Loucy (cell line): ENCODE data around the gene CGB7.

Experiments
- H2AFZ ChIP-seq: fragments of 200-600 bp; sonication (generic); 2 replicates; pipeline ENCODE4 v1.6.0; 2016; ENCODE audit warnings: antibody characterized with exemption, mild to moderate bottlenecking, low read length, moderate library complexity
- H3F3A ChIP-seq: fragments of 200-600 bp; 2 replicates; pipeline ENCODE4 v1.6.0; 2016; ENCODE audit warnings: antibody characterized with exemption, low read depth, mild to moderate bottlenecking
- H3K27me3 ChIP-seq: fragments of 200-600 bp; sonication (generic); 2 replicates; pipeline ENCODE4 v1.6.1; 2014; ENCODE audit warnings: low read length, mild to moderate bottlenecking; ENCODE audit not compliant: insufficient read depth, poor library complexity, severe bottlenecking
- H3K36me3 ChIP-seq: fragments of 200-600 bp; sonication (generic); 2 replicates; pipeline ENCODE4 v1.6.1; 2016; ENCODE audit warnings: low read length; ENCODE audit not compliant: insufficient read depth
- H3K4me1 ChIP-seq: fragments of 200-600 bp; sonication (generic); 2 replicates; pipeline ENCODE4 v1.5.1; 2014; ENCODE audit warnings: low read length, mild to moderate bottlenecking; ENCODE audit not compliant: insufficient read depth, poor library complexity, severe bottlenecking
- H3K4me2 ChIP-seq: fragments of 200-600 bp; sonication (generic); 2 replicates; pipeline ENCODE4 v1.6.0; 2014; ENCODE audit warnings: antibody characterized with exemption, low read length, low read depth, mild to moderate bottlenecking; ENCODE audit not compliant: poor library complexity, severe bottlenecking
- H3K4me3 ChIP-seq: fragments of 200-600 bp; sonication (generic); 2 replicates; pipeline ENCODE4 v1.5.1; 2014; ENCODE audit warnings: low read length, mild to moderate bottlenecking, mixed read lengths; ENCODE audit not compliant: poor library complexity, severe bottlenecking
- H3K79me2 ChIP-seq: fragments of 200-600 bp; sonication (generic); 2 replicates; pipeline ENCODE4 v1.6.1; 2014; ENCODE audit warnings: low read length; ENCODE audit not compliant: insufficient read depth
- H3K9ac ChIP-seq: fragments of 200-600 bp; sonication (generic); 2 replicates; pipeline ENCODE4 v1.6.0; 2014; ENCODE audit warnings: mild to moderate bottlenecking, low read depth, low read length, moderate library complexity; ENCODE audit not compliant: poor library complexity, severe bottlenecking
- H3K9me2 ChIP-seq: fragments of 200-600 bp; sonication (generic); replicated peaks from 2 replicates; pipeline ENCODE4 v1.6.1; 2016; ENCODE audit warnings: low read depth, low read length, mixed read lengths
- H3K9me3 ChIP-seq: fragments of 200-600 bp; sonication (generic); 2 replicates; pipeline ENCODE4 v1.6.1; 2014; ENCODE audit warnings: mild to moderate bottlenecking, antibody characterized with exemption, low read length, low read depth; ENCODE audit not compliant: insufficient read depth
- H4K20me1 ChIP-seq: fragments of 200-600 bp; sonication (generic); 2 replicates; pipeline ENCODE4 v1.6.0; 2014; ENCODE audit warnings: antibody characterized with exemption, low read length, mild to moderate bottlenecking; ENCODE audit not compliant: insufficient read depth, poor library complexity, severe bottlenecking
- EZH2phosphoT487 ChIP-seq: fragments of 200-600 bp; IDR thresholded peaks from 2 replicates; pipeline ENCODE4 v1.6.1; 2018; ENCODE audit warnings: antibody characterized with exemption, mild to moderate bottlenecking, moderate library complexity, borderline replicate concordance
- TF ChIP-seq, protein P1 (sequence below): fragments of 200-600 bp; sonication (generic); conservative IDR thresholded peaks from 2 replicates; pipeline ENCODE4 v1.5.1; 2014; ENCODE audit warnings: mild to moderate bottlenecking, antibody characterized with exemption, low read length

The CGB7 gene

DNA sequence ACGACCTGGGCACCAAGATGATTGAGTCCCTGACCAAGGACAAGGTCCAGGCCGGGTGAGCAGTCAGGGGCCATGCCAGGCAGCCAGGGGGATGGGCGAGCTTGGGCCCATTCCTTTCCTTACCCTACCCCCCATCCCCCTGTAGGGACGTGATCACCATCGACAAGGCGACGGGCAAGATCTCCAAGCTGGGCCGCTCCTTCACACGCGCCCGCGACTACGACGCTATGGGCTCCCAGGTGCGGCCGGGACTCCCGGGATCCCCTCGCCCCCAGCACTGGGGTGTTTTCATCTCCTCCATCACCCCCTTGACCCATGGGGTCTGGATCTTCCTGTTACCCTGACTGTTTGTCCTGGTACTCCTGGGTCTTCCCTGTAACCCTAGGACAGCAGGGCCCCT lies 47.7 kb downstream of the CGB7 start:
- H2AFZ ChIP-seq, result no peak overlapping the region

DNA sequence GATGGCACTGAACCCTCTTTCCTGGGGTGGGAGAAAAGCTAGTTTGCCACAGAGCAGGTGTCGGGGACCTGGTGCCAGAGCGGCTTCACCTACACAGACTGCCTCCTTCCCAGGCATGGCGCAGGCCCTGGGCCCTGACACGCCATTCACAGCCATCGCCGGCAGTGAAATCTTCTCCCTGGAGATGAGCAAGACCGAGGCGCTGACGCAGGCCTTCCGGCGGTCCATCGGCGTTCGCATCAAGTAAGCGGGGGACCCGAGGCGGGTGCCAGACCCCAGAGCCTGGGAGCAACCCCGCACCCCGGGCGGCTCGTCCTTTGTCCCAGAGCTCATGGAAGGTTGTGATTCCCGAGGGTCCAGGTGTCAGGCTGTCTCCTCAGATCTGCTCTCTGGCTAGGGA lies 50.6 kb downstream of the CGB7 start:
- Histone ChIP-seq H3F3A (no peaks in the 10 kb centered on the region), H3K4me1 (no peaks in the 10 kb centered on the region), H2AFZ (no peak overlapping the region), H3K9ac (no peak overlapping the region), H3K36me3 (peaks cover 64% of the 10 kb centered on the region; the same call in 1 of the 2 replicates), H3K4me2 (no peak overlapping the region), H3K9me3 (no peaks in the 10 kb centered on the region), H3K9me2 (no peaks in the 10 kb centered on the region), H3K27me3 (no peaks in the 10 kb centered on the region), H3K79me2 (no peaks in the 10 kb centered on the region), H3K4me3 (no peak overlapping the region), H4K20me1 (no peaks in the 10 kb centered on the region)
- TF ChIP-seq EZH2phosphoT487, result no peak
- TF ChIP-seq, protein P1, sequence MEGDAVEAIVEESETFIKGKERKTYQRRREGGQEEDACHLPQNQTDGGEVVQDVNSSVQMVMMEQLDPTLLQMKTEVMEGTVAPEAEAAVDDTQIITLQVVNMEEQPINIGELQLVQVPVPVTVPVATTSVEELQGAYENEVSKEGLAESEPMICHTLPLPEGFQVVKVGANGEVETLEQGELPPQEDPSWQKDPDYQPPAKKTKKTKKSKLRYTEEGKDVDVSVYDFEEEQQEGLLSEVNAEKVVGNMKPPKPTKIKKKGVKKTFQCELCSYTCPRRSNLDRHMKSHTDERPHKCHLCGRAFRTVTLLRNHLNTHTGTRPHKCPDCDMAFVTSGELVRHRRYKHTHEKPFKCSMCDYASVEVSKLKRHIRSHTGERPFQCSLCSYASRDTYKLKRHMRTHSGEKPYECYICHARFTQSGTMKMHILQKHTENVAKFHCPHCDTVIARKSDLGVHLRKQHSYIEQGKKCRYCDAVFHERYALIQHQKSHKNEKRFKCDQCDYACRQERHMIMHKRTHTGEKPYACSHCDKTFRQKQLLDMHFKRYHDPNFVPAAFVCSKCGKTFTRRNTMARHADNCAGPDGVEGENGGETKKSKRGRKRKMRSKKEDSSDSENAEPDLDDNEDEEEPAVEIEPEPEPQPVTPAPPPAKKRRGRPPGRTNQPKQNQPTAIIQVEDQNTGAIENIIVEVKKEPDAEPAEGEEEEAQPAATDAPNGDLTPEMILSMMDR, result no peak

More for the DNA sequence above, 47.7 kb downstream of the CGB7 start:
- H3F3A ChIP-seq, result no peaks in the 10 kb centered on the region
- H3K9me2 ChIP-seq, result no peaks in the 10 kb centered on the region
- H3K36me3 ChIP-seq, result peaks cover 62% of the 10 kb centered on the region; the same call in 1 of the 2 replicates
- no peaks in the 10 kb centered on the region for H3K9me3 ChIP-seq
- no peaks in the 10 kb centered on the region for H4K20me1 ChIP-seq
- H3K9ac ChIP-seq, result no peak overlapping the region
- H3K79me2 ChIP-seq, result no peaks in the 10 kb centered on the region
- TF ChIP-seq, protein P1, result no peak
- no peak for TF ChIP-seq EZH2phosphoT487
- H3K27me3 ChIP-seq, result no peaks in the 10 kb centered on the region
- H3K4me3 ChIP-seq, result no peak overlapping the region
- no peaks in the 10 kb centered on the region for H3K4me1 ChIP-seq
- H3K4me2 ChIP-seq, result no peak overlapping the region

DNA sequence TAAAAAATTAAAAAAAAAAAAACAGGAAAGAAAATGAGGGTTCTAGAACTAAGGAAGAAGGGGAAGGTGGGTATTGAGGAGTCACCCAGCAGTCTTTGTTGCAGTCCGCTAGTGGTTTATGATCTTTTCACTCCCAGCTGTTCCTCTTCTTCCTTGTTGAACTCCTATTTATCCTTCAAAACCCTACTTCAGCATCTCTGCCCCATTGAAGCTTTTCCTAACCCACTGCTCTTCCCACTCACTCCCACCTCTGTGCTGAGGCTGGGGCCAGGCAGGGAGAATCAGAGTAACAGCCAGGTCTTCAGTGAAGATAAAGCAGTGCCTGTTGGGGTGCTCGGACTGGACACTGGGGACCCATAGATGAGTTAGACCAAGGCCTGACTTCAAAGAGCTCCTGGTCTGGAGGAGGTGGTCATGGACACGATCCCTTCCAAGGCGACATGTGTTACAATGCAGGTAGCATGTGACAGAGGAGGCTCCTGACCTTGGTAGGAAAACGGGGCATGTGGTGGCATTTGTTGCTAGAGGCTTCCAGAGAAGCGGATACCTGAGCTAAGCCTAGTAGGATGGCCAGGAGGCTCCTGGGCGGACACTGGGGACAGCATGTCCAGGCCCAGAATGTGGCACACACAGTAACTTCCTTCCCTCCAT lies 52.5 kb downstream of the CGB7 start:
- no peaks in the 10 kb centered on the region for H3K9me3 ChIP-seq
- no peak overlapping the region for H3K4me3 ChIP-seq
- H3K79me2 ChIP-seq, result no peaks in the 10 kb centered on the region
- peaks cover under 1% of the 10 kb centered on the region for H4K20me1 ChIP-seq
- TF ChIP-seq EZH2phosphoT487, result no peak
- TF ChIP-seq, protein P1, result no peak
- peaks cover 46% of the 10 kb centered on the region; the same call in 1 of the 2 replicates for H3K36me3 ChIP-seq
- H2AFZ ChIP-seq, result no peak overlapping the region
- H3K27me3 ChIP-seq, result no peaks in the 10 kb centered on the region
- no peak overlapping the region for H3K9ac ChIP-seq
- H3F3A ChIP-seq, result no peaks in the 10 kb centered on the region
- H3K9me2 ChIP-seq, result no peaks in the 10 kb centered on the region
- no peaks in the 10 kb centered on the region for H3K4me1 ChIP-seq
- H3K4me2 ChIP-seq, result no peak overlapping the region
